Measurements from ENCODE around the gene PTGDS. TPM values are rescaled to one million over a fixed set of nuclear protein-coding genes. Genes with fewer than 3 reads are reported as not detected.

Gene PTGDS
- total and polyA plus RNA-seq, 4 donors = 0.23 to 15.2 (median 6.4) TPM

DNA sequence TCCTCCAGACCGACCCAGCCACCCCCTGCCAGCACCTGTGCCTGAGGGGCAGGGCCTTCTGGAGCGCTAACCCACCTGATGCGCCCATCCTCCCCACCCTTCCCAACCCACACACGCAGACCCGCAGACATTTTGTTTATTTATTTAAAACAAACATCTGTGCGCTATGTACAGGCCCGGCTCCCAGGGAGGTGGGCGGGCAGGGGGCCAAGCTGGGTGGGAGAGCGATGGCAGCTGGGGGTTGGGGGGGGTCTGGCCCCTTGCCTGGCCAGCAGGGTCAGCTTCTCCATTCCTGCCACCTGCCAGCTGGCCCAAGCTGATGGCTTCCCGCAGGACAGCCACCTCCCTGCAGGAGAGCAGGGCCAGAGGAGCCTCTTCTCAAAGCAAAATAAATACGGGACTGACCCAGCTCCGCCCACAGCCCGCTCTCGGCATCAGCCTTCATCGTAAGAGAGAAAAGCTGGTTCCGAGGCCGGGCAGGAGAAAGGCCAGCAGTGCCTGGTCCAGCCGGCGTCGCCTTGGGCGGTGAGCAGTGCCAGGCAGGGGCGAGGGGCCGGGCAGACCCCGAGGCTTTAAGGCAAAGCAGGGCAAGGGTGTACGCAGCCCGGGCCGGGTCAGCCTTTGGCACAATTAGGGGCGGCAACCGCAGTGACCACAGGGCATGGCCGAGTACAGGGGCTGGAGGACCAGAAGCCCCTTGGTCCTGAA lies 30.0 kb downstream of the PTGDS start:
- Histone ChIP-seq H3K27ac (ENCODE audit: low read depth in 1 of 2, low read length in 2 of 2) (no peak overlapping the region), H3K27me3 (ENCODE audit: control insufficient read depth in 4 of 4, insufficient read depth in 4 of 4, low read length in 3 of 4) (no peaks in the 10 kb centered on the region), H3K4me3 (ENCODE audit: low read depth in 1 of 3, low read length in 3 of 3) (no peak overlapping the region), H3K9me3 (ENCODE audit: control insufficient read depth in 4 of 4, low read length in 3 of 4) (no peaks in the 10 kb centered on the region), H3K36me3 (ENCODE audit: control insufficient read depth in 4 of 4, insufficient read depth in 3 of 4, low read depth in 1 of 4, low read length in 3 of 4) (peaks cover 0 to 15% (median 7%) of the 10 kb centered on the region in 4 donors), H3K4me1 (ENCODE audit: control insufficient read depth in 4 of 4, insufficient read depth in 4 of 4, low read length in 3 of 4) (no peaks in the 10 kb centered on the region), H3K9ac (ENCODE audit: low read depth in 1 of 2, low read length in 2 of 2) (no peak overlapping the region)
- TF ChIP-seq, protein P1, sequence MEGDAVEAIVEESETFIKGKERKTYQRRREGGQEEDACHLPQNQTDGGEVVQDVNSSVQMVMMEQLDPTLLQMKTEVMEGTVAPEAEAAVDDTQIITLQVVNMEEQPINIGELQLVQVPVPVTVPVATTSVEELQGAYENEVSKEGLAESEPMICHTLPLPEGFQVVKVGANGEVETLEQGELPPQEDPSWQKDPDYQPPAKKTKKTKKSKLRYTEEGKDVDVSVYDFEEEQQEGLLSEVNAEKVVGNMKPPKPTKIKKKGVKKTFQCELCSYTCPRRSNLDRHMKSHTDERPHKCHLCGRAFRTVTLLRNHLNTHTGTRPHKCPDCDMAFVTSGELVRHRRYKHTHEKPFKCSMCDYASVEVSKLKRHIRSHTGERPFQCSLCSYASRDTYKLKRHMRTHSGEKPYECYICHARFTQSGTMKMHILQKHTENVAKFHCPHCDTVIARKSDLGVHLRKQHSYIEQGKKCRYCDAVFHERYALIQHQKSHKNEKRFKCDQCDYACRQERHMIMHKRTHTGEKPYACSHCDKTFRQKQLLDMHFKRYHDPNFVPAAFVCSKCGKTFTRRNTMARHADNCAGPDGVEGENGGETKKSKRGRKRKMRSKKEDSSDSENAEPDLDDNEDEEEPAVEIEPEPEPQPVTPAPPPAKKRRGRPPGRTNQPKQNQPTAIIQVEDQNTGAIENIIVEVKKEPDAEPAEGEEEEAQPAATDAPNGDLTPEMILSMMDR (IDR thresholded peaks at IDR 0.05; ENCODE audit: low read depth, low read length, missing input control) = no peak
- no peak for TF ChIP-seq TAF1 (conservative IDR thresholded peaks at IDR 0.05)
- TF ChIP-seq SP1 (IDR thresholded peaks at IDR 0.05) = no peak
- TF ChIP-seq NR2F2 (IDR thresholded peaks at IDR 0.05) = no peak
- TF ChIP-seq HNF4G (IDR thresholded peaks at IDR 0.05) = no peak
- no peak for TF ChIP-seq EGR1 (IDR thresholded peaks at IDR 0.05; ENCODE audit: low read depth in 2 of 2)
- TF ChIP-seq, protein P2, sequence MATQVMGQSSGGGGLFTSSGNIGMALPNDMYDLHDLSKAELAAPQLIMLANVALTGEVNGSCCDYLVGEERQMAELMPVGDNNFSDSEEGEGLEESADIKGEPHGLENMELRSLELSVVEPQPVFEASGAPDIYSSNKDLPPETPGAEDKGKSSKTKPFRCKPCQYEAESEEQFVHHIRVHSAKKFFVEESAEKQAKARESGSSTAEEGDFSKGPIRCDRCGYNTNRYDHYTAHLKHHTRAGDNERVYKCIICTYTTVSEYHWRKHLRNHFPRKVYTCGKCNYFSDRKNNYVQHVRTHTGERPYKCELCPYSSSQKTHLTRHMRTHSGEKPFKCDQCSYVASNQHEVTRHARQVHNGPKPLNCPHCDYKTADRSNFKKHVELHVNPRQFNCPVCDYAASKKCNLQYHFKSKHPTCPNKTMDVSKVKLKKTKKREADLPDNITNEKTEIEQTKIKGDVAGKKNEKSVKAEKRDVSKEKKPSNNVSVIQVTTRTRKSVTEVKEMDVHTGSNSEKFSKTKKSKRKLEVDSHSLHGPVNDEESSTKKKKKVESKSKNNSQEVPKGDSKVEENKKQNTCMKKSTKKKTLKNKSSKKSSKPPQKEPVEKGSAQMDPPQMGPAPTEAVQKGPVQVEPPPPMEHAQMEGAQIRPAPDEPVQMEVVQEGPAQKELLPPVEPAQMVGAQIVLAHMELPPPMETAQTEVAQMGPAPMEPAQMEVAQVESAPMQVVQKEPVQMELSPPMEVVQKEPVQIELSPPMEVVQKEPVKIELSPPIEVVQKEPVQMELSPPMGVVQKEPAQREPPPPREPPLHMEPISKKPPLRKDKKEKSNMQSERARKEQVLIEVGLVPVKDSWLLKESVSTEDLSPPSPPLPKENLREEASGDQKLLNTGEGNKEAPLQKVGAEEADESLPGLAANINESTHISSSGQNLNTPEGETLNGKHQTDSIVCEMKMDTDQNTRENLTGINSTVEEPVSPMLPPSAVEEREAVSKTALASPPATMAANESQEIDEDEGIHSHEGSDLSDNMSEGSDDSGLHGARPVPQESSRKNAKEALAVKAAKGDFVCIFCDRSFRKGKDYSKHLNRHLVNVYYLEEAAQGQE (IDR thresholded peaks at IDR 0.05) = no peak
- no peak for TF ChIP-seq FOXA1 (IDR thresholded peaks at IDR 0.05)
- no peak for TF ChIP-seq HNF4A (conservative IDR thresholded peaks at IDR 0.05)
- DNase-seq (ENCODE audit: low spot score) = no peak
- 78% methylated on average over 30 of the region's 30 CpGs for WGBS

DNA sequence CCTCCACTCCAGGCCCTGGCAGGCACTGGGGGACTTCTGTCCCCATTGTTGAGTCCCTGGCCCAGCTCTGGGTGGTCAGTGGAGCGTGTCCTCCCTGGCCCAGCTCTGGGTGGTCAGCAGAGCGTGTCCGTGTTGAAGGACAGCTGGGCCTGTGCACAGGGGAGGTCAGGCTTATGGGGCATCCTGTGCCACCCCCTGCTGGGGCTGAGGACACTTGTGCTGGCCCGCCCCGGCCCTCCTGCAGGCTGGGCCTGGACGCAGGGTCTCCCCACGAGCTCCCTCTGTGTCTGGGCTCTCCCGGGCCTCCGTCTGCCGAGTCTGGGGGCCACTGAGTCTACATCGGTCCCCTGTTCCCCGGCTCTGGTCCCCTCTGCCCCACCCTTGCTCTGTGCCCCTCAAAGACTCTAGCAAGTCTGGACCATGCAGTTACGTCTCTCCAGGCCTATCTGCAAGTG lies 30.5 kb downstream of the PTGDS start:
- WGBS = 95% methylated on average over 13 of the region's 13 CpGs
- Histone ChIP-seq H3K4me3 (ENCODE audit: low read depth in 1 of 3, low read length in 3 of 3) (no peak overlapping the region), H3K36me3 (ENCODE audit: control insufficient read depth in 4 of 4, insufficient read depth in 3 of 4, low read depth in 1 of 4, low read length in 3 of 4) (peaks cover 0 to 19% (median 8%) of the 10 kb centered on the region in 4 donors), H3K9me3 (ENCODE audit: control insufficient read depth in 4 of 4, low read length in 3 of 4) (no peaks in the 10 kb centered on the region), H3K9ac (ENCODE audit: low read depth in 1 of 2, low read length in 2 of 2) (no peak overlapping the region), H3K27me3 (ENCODE audit: control insufficient read depth in 4 of 4, insufficient read depth in 4 of 4, low read length in 3 of 4) (no peaks in the 10 kb centered on the region), H3K4me1 (ENCODE audit: control insufficient read depth in 4 of 4, insufficient read depth in 4 of 4, low read length in 3 of 4) (no peaks in the 10 kb centered on the region), H3K27ac (ENCODE audit: low read depth in 1 of 2, low read length in 2 of 2) (no peak overlapping the region)
- TF ChIP-seq FOXA2 (IDR thresholded peaks at IDR 0.05) (no peak), FOXA1 (IDR thresholded peaks at IDR 0.05) (no peak), HNF4G (IDR thresholded peaks at IDR 0.05) (no peak), HNF4A (conservative IDR thresholded peaks at IDR 0.05) (no peak), RAD21 (IDR thresholded peaks at IDR 0.05) (no peak), SP1 (IDR thresholded peaks at IDR 0.05) (no peak), TAF1 (conservative IDR thresholded peaks at IDR 0.05) (no peak)
- TF ChIP-seq, protein P3, sequence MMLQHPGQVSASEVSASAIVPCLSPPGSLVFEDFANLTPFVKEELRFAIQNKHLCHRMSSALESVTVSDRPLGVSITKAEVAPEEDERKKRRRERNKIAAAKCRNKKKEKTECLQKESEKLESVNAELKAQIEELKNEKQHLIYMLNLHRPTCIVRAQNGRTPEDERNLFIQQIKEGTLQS (IDR thresholded peaks at IDR 0.05) = no peak
- TF ChIP-seq, protein P4, sequence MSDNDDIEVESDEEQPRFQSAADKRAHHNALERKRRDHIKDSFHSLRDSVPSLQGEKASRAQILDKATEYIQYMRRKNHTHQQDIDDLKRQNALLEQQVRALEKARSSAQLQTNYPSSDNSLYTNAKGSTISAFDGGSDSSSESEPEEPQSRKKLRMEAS (IDR thresholded peaks at IDR 0.05) = no peak
- no peak for DNase-seq (ENCODE audit: low spot score)
